ENCODE results near the gene ZNF618.

The ZNF618 gene

DNA sequence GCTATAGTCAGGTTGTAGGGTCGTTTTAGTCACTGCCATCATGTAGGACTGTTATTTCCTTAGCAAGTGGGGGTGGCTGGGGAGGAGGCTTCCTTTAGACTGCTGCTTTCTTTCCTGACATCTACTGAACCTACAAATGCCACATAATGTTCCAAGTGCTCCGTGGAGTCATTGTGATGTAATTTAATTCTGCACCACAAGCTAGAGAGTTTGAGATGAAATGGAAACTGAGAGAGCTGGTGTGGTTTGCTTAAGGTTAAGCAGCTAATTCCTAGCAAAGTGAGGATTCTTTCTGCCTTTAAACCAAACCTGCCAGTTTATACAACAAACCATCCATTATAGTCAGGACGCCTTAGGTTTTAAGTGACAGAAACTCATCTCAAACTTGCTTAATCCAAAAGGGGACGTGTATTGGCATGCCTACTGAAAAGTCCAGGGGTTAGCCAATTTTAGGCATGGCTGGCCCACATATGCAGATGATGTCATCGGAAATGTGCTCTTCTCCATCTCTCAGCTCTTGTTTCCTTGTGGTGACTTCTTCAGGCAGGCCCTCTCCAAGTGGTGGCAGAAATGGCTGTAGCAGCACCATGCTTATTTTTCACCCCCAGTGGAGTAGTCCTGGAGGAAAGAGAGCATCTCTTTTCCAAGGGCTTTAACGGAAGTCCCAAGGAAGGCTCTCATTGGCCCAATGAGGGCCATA, 30.5 kb downstream of the ZNF618 start:
- no peaks in the 10 kb centered on the region for H3K36me3 ChIP-seq (ENCODE audit: low read depth)
- H3K4me1 ChIP-seq (ENCODE audit: insufficient read depth, poor library complexity, severe bottlenecking), result peaks cover 13% of the 10 kb centered on the region
- no peak overlapping the region for H3K4me3 ChIP-seq (ENCODE audit: severe bottlenecking)
- H3K27ac ChIP-seq (ENCODE audit: poor library complexity, severe bottlenecking), result peak overlapping the region; percentile 20
- no peak for DNase-seq (ENCODE audit: low spot score)
- TF ChIP-seq, protein P1, sequence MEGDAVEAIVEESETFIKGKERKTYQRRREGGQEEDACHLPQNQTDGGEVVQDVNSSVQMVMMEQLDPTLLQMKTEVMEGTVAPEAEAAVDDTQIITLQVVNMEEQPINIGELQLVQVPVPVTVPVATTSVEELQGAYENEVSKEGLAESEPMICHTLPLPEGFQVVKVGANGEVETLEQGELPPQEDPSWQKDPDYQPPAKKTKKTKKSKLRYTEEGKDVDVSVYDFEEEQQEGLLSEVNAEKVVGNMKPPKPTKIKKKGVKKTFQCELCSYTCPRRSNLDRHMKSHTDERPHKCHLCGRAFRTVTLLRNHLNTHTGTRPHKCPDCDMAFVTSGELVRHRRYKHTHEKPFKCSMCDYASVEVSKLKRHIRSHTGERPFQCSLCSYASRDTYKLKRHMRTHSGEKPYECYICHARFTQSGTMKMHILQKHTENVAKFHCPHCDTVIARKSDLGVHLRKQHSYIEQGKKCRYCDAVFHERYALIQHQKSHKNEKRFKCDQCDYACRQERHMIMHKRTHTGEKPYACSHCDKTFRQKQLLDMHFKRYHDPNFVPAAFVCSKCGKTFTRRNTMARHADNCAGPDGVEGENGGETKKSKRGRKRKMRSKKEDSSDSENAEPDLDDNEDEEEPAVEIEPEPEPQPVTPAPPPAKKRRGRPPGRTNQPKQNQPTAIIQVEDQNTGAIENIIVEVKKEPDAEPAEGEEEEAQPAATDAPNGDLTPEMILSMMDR (IDR thresholded peaks at IDR 0.05; ENCODE audit: poor library complexity, severe bottlenecking), result no peak
- ATAC-seq (ENCODE audit: low read depth), result peak; percentile 91
- no peaks in the 10 kb centered on the region for H3K27me3 ChIP-seq (ENCODE audit: insufficient read depth, poor library complexity, severe bottlenecking)
- no peaks in the 10 kb centered on the region for H3K9me3 ChIP-seq (ENCODE audit: severe bottlenecking)

DNA sequence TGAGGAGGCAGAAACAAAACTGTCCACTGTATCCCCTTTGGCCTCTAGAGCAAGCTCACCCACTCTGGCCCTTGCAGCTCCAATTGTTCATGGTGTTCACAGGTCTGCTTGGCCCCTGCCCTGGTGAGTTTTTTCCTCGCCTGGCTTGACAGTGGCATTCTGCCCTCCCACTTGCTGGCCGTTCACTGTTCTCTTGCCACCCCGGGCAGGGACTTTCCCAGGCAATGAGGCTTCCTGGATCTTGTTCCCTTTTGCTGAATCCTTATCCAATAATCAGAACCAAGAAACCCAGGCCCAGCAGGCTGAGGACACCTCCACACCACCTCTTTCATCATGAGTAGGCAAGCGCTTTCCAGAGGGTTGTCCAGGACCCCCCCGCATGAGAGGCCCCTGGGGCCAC, 31.2 kb downstream of the ZNF618 start:
- Histone ChIP-seq H3K36me3 (ENCODE audit: low read depth) (no peaks in the 10 kb centered on the region), H3K4me3 (ENCODE audit: severe bottlenecking) (no peak overlapping the region), H3K27me3 (ENCODE audit: insufficient read depth, poor library complexity, severe bottlenecking) (no peaks in the 10 kb centered on the region), H3K27ac (ENCODE audit: poor library complexity, severe bottlenecking) (peak overlapping the region; percentile 20), H3K4me1 (ENCODE audit: insufficient read depth, poor library complexity, severe bottlenecking) (peaks cover 13% of the 10 kb centered on the region), H3K9me3 (ENCODE audit: severe bottlenecking) (no peaks in the 10 kb centered on the region)
- TF ChIP-seq, protein P1 (IDR thresholded peaks at IDR 0.05; ENCODE audit: poor library complexity, severe bottlenecking), result no peak
- DNase-seq (ENCODE audit: low spot score), result no peak
- no peak for ATAC-seq (ENCODE audit: low read depth)

DNA sequence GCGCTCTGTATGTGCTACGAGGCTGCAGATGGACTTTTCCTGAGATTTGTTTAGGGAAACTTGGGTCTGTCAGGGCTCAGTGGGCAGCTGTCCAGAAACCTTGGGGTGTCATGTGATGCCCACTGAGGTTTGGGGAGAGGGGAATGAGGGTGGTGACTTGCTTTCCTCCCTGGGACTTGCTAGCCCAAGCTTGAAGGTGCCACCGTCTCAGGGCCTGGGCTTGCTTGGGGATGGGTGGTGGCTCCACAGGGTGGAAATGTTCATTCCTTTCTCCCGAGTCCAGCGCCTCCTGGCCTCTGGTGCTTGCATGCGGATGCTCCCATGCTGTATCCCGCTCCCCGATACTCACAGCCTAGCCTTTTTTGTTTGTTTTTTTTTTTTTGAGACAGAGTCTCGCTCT, 33.3 kb downstream of the ZNF618 start:
- no peak overlapping the region for H3K27ac ChIP-seq (ENCODE audit: poor library complexity, severe bottlenecking)
- no peak overlapping the region for H3K4me3 ChIP-seq (ENCODE audit: severe bottlenecking)
- no peak for DNase-seq (ENCODE audit: low spot score)
- H3K4me1 ChIP-seq (ENCODE audit: insufficient read depth, poor library complexity, severe bottlenecking), result peaks cover 13% of the 10 kb centered on the region
- no peaks in the 10 kb centered on the region for H3K27me3 ChIP-seq (ENCODE audit: insufficient read depth, poor library complexity, severe bottlenecking)
- no peaks in the 10 kb centered on the region for H3K36me3 ChIP-seq (ENCODE audit: low read depth)
- no peak for ATAC-seq (ENCODE audit: low read depth)
- no peaks in the 10 kb centered on the region for H3K9me3 ChIP-seq (ENCODE audit: severe bottlenecking)
- TF ChIP-seq, protein P1 (IDR thresholded peaks at IDR 0.05; ENCODE audit: poor library complexity, severe bottlenecking), result no peak

DNA sequence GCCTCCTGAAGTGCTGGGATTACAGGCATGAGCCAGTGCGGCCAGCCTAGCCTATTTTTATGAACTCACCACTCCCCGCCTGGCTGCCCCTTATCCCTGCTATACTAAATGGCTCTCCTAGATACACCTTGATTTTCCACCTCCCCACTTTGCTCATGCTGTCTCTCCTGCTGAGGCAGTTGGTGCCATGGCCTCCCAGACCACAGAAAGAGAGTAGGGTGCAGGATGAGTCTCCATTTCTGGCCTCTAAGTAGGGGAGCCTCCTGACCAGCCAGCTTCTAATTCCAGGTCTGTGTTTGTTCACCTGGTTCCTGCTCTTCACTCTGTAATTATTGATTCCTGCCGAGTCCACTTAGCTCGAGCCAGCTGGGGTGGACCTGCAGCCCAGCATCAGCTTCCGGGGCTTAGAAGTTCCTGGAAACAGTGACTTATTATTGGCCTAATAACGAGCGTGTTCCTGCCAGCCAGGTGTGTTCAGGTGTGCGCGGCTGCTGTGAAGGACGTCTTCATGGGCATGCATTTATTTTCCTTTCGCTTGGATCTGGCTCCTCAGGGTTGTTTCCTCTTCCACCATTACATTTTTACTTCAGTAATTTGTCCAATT, 34.0 kb downstream of the ZNF618 start:
- H3K4me3 ChIP-seq (ENCODE audit: severe bottlenecking), result no peak overlapping the region
- ATAC-seq (ENCODE audit: low read depth) (no peak), DNase-seq (ENCODE audit: low spot score) (no peak)
- TF ChIP-seq, protein P1 (IDR thresholded peaks at IDR 0.05; ENCODE audit: poor library complexity, severe bottlenecking), result no peak
- H3K9me3 ChIP-seq (ENCODE audit: severe bottlenecking), result no peaks in the 10 kb centered on the region
- H3K27me3 ChIP-seq (ENCODE audit: insufficient read depth, poor library complexity, severe bottlenecking), result no peaks in the 10 kb centered on the region
- H3K4me1 ChIP-seq (ENCODE audit: insufficient read depth, poor library complexity, severe bottlenecking), result peaks cover 13% of the 10 kb centered on the region
- H3K27ac ChIP-seq (ENCODE audit: poor library complexity, severe bottlenecking), result no peak overlapping the region
- no peaks in the 10 kb centered on the region for H3K36me3 ChIP-seq (ENCODE audit: low read depth)
